ENCODE data around the gene MECR.

Gene MECR

DNA sequence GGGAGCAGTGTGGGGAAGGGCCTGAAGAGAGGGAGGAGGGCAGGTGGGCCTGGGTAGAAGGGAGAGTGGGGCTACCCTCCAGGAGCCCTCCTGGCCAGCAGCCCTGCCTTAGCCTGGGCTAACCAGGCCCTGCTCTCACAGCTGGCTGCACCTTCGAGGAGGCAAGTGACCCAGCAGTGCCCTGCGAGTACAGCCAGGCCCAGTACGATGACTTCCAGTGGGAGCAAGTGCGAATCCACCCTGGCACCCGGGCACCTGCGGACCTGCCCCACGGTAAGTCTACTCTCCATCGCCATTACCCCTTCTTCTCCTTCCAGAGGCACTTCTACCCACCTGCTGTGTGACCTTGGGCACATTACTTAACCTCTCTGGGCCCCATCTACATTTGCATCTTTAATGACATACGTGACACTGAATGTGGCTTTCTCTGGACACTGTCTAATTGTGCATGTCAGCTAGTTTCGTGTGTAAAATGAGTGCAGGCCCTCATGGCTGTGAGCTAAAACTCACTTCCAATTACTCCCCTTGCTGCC is 24.5 kb upstream of the MECR start:
- no peak for DNase-seq

DNA sequence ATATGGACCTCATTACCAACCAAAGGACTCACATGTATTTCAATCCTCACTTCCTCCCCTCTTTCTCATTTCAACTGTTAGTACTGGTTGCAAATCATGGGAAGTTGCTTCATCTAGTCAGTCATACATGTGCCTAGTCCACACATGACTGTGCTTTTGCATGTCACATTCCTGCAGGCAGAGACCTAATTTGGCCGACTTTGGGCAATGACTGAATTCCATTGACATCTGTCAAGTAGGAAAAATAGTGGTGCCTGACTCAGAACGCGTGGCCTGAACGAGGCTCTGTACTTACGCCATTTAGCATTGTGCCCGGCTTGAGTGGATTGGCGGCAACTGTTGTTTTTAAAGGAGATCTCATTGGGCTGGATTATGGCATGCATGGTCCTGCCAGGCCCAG is 23.6 kb upstream of the MECR start:
- DNase-seq = no peak

DNA sequence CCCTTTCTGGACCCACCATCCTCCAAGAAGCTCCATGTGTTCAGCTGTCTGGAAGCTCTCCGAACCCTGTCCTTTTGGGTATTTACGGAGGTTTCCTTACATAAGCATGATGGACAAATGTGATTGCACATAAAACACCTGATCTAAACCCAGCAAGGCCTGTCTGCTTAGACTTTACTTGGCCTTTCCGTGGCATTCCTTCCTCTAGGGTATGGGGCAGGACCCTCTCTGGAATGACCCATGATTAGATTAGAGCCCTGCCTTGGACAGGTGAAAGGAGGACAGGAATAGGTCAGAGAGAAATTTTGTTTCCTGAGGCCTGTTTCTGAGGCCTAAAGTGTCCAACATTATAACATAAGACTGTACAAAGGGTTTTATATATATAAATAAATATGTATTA is 22.4 kb upstream of the MECR start:
- no peak for DNase-seq

DNA sequence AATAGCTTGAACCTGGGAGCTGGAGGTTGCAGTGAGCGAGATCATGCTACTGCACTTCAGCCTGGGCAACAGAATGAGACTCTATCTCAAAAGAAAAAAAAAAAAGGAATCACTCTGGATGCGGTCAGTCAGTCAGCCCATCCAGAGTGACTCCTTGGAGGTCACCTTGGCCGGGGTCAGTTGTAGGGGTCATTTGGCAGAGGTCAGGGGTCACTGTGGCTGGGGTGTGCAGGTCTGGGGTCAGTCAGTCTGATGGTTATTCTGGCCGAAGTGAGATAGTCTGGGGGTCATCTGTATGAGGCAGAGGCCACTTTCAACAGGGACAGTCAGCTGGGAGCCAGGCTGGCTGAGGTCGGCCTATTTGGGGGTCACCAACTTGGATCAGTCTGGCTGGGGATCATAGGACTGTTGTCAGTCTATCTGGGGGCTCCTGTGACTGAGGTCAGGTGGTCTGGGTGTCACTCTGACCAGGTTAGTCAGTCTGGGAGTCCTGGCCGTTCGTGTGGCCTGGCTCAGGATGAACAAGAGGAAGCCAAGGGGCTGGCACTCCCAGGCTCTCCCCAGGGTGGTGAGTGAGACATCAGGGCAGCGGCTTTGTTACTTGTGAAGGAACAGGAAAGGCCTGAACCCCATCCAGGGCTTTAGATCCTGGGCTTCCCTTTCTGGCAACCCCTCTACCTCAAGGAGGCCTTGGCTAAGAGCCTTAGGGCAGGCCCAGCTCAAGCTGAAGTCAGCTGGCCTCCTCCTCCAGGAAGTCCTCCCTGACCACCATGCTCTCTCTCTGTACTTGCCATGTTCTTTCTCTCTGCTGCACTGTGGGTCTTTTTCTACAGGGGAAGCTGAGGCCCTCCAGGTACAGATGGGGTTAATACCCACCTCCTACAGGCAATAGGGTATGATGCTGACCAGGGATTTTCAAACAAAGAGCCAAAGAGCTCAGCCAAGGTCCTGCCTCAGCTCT is 20.7 kb upstream of the MECR start:
- DNase-seq = no peak

DNA sequence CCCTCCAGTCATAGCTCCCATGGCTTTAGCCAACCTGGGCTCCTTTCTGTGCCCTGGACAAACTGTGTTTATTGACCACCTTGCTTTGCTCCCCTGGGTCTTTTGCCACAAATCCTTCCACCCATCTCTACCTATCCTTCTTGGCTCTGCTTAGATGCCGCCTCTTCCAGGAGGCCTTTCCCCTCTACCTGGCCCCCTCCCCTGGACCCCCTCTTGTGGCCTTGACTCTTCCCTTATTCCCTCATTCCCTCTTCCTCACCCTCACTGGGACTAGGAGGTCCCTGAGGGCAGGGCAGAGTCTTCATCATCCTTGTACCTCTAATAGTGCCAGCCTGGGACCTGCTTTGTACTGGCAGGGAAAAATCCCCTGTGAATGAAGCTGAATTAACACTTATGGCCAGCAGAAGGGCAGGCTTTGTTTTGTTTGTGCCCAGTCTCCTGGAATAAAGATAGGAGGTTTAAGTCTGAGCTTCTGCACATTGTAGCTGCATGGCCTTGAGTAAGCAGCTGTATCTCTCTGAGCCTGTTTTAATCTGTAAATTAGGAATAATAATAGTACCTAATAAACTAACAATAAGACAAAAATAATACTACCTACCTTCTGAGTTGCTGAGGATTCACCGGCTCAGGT is 19.3 kb upstream of the MECR start:
- DNase-seq = no peak

DNA sequence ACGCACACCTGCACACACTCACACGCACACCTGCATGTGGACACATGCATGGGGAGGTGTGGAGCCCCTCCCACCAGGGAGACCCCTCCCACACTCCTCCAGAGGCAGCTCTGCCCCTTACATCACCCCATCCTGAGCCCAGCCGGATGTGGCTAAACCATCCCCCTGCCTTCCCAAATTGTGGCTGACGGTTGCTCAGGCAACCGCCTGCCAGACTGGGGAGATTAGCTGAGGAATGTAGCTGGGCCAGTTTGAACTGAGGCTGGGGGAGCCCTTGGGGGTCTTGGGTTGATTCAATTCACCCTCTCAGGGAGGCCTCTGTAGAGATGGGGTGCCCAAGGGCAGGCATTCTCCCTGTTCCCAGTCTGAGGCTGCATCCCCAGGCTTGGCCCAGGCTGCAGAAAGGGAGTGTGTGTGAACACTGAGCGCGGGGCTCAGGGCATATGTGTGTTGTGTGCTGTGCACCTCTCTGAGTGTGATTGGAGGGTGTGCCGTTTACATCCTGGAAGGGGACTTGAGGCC is 18.5 kb upstream of the MECR start:
- no peak for DNase-seq

DNA sequence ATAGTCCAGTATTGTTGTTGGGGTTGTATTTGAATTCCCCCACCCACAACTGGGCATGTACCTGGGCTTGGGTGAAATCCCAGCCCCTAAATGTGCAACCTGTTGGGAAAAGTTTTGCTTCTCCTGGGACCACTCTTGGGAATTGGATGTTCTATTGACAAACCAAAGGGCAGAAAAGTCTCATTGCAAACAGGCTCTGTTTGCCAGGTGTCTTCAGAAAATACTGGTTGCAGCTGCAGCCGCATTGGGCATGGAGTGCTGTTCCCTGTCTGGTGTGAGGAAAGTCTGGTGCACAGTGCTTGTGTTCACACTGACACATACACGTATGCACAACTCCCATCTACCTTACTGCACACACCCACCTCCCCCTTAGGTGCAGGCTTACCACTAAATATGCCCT is 17.7 kb upstream of the MECR start:
- no peak for DNase-seq

DNA sequence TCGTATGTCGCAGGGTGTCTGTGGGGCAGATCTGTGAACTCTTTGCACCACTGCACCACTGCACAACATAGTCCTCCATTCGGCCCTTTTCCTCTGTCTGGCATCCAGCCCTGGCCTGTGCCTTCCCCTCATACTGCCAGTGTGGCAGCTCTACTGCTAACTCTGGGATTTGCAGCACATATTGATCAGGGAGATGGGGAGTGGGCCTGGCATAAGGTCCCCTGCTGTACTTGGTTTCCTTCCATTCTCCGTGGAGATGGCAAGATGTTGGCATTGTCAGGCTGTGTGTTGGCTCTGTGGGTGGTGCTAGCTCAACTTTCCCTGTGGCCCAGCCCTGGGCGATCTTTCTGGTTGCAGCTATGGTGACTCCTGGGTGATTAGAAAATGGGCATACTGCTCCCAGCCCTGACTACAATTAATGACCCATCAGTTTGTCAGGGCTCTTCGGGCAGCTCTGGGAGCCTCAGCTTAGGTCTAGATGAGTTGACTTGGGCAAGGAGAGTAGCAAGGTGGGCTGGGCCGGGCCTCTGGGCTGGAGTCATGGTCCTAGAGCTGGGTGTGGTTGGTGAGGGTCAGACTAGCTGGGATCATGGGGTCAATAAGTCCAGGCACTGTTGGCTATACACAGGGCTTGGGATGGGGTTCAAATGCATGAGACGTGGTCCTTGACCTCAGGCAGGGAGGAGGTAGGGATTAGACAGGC is 17.0 kb upstream of the MECR start:
- no peak for DNase-seq

DNA sequence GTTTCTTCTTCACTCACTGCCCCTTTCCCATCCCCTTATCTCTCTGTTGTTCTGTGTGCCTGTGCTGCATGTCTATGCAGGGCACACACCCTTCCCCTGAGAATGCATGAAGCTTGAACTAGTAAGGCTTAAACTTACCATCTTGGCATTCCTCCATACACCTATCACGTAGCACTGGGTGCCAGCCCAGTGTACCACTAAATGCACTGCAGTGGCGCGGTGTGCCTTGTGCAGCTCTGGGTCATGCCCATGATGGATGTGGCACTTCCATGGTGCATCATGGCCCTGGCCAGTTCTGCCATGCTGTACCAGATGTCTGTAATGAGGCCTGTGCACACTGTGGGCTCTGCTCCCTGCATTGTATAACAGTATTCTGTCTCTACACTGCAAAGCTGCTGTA is 16.3 kb upstream of the MECR start:
- DNase-seq = no peak

DNA sequence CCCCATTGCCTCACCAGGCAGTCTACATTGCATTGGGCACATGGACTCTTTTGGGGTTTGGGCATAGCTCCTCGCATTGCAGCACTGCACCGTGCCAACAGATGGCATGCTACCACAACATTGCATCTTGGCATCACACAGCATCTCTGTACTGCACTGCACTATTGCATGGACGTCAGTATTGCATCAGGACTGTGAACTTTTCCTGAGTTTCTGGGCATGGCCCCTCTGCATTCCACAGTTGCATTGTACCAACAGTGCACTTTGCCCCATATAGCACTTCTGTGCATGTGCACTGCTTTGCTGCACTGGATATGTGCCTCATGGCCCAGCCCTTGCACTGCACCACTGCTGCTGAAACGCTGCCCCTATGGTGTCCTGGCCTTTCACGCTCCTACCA is 15.1 kb upstream of the MECR start:
- no peak for DNase-seq

DNA sequence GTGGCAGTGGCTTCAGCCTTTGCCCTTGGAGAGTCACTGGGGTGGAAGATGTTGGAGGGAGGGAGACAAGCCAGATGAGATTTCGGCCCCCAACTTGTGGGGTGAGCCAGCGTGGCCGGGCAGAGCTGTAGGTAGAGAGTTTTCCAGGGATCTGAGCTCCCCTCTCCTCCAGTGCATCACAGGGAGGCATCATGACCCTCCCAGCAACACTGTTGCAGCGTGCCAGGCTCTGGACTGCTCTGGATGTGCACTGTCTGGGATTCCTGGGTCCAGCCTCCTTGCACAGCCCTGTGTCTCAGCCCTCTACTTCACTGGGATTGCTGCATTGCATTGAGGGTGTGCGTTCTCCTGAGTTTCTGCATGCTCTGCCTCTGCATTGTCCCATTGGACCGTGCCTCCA is 14.5 kb upstream of the MECR start:
- no peak for DNase-seq

DNA sequence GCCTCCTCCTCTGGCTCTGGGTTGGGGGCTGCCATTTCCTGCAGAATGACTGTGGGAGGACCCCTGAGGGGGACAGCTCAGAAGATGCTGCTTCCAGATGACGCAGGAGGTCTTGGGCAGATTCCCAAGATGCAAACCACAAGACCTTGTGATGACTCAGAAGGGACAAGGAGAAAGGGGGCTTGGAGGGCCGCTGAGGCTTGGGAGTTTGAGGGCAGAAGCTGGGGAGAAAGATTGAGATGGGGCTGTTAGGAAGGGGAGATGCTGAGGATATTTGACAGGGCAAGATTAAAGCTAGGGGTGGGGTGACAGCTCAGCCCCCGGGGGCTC is 13.1 kb upstream of the MECR start:
- DNase-seq = no peak

DNA sequence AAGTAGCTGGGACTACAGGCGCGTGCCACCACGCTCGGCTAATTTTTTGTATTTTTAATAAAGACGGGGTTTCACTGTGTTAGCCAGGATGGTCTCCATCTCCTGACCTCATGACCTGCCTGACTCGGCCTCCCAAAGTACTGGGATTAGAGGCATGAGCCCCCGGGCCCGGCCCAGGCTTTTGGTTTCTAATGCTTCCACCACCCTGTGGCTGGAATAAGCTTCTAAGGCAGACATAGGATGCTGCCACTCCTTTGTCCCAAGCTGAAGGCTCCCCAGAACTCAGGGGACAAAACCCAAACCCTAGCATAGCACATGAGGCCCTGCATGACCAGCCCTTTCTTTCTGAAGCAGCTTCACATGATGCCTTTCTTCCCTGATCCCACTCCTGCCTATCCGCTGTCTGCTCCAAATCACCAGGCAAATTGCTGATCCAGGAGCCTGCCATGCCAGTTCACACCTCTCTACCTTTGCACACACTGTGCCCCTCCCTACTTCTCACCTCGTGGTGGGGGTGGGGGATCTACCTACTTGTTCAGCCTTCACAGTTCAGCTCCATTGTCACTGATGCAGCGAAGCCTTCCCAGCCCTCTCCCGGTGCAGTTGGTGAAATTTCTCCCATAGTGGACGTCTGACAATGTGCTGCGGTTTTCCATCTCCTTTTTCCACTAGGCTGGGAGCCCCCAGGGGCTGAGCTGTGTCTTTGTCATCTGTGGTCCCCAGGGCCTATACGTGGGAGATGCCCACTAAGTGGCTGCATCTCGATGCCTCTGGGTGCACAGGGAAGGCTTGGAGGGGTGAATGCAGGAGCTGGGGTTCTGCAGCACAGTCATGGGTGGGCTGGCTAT is 12.5 kb upstream of the MECR start:
- no peak for DNase-seq

DNA sequence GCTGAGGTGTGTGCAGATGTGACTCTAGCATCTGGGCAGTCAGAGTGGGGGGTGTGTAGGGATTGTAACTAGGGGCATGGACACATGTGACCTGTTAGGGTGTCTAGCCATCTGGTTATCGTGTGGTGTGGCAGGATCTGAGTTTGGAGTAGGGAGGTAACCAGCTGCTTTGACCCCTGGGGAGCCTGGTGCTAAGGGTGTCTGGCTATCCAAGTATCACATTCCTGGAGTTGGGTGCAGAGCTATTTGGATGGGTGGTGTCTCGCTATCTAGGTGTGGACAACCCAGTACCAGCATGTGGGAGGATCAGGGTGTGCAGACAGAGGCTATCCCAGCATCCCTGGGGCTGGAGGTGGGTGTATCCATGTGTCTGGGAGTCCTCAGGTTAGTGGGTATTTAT is 10.3 kb upstream of the MECR start:
- DNase-seq = no peak

DNA sequence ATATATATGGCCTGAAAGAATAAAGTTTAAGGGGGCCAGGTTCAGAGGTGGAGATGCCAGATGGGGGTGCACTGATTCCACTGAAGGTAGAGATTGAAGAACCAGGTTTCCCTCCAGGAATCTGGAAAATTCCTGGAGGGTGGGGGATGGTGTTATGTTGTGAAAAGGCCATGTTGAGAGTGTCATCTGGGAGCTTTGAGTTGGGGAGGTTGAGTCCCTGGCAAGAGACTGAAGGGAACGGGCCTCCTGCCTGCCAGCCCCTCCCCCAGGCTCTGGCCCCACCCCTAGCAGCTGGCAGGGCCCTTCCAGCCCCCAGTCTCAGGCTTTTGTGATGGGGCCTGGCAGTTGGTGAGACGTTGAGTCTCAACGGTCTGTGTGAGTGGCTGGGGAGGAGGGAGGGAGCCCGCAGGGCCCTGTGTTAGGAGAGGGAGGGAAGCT is 9.7 kb upstream of the MECR start:
- no peak for DNase-seq

DNA sequence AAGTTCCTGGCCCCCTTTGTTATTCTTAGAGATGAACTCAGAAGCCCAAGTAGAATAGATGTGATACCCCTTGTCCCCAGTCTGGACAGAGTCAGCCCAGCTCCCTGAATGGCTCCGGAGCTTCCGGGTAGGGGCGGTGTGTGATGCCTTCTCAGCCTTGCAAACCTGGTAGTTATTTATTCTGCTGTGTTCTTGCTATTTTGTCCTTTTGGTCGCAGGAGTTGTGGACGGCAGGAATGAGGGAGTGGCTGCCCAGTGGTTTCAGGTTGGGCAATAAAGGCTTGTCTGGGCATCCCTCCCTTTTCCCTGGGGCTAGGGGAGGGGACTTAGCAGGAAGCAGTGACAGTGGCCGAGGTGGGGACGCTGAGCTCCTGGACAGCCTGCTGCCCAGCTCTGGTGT is 8.4 kb upstream of the MECR start:
- no peak for DNase-seq

DNA sequence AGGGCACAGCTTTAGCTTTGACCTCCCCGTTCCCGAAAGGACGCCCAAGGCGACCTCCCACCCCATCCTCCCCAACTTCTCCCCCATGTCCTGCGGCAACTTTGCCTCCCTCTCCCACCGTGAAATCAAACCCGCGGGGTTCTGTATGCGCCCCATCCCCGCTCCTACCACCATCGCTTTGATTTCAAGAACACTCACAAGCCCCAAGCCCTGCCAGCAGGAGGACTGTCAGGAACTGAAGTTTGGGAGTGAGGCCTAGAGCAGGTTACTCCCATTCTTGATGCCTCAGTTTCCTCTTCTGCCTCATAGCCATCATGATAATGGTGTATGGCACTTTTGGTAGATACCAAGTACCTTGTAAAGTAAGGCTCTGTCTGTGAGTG is 7.9 kb upstream of the MECR start:
- DNase-seq = no peak

DNA sequence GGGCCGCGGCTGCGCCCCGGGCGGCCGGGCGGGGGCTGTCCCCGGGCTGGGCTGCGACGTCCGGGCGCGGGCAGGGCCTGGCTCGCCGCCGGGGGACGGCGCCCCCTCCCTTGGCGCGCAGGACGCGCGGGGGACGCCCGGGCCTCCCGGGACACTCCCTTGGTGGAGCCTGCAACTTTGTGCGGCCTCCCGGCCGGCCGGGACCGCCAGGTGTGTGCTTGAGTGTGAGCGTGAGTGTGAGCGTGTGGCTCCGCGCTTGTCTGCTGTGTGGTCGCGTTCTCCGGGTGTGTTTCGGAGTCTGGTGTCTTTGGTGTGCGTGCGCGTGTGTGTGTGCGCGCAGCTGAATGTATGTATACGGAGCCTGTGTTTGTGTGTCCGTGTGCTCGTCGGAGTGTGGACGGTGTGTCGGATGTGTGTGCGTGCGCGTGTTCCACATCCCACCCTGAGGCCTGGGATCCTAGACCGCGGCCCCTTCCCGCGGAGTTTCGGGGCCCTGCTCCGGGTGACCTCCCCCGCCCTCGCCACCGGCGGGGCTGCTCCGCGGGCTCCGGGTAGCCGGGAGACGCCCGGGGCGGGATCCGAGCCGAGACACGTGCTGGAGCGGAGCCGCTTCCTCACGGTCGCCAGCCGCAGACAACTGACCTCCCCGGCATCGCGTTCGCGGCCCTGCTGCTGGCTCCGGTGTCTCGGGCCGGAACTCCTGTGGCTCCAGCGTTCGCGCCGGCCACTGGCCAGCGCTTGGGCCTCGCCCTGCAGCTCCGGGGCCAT is 7.3 kb upstream of the MECR start:
- no peak for DNase-seq

DNA sequence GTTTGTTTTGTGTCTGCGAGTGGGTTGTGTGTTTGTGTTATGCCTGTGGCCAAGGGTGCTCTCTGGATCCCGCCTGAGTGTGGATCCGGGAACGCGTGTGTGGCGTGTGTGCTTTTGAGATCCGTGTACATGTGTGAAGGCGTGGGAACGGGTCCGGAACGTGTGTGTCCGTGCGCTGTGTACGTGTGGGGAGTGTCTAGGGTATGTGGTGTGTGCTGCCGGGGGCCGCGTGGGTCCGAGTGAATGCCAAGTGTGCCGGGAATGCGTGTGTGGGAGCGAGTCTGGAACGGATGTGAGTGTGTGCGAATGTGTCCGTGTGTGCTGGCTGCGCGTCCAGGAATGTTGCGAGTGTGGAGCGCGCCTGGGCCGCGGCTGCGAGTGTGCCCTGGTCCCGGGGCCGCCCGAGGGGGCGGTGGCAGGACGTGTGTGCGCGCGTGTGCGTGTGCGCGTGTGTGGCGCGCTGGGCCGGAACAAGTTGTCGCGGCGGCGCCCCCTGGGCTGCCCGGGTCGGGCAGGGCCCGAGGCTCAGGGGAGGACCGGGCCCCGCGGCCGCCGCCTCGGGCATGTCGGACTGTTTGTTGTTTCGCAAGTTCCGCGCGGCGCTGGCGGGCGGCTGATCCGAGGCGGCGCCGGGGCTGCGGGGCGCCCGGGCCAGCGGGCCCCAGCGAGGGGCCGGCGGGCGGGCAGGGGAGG is 6.5 kb upstream of the MECR start:
- no peak for DNase-seq

DNA sequence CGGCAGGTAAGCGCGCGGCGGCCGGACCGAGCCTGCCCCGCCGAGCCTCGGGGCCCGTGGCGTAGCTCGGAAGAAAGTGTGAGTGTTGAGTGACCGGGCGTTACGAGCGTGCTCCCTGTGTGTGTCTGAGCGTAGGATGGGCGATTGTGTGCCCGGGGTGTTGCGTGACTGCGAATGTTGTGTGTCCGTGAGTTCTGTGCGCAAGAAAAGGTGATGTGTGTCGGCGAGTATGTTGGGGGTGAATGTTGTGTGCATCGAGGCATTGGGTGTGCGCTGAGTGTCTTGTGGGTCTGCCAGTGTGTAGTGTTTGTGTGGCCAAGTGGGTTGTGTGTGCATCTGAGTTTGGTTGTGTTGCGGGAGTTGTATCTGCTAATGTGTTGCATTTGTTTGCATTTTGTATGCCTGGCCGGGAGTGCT is 6.0 kb upstream of the MECR start:
- no peak for DNase-seq

All from NCI-H2029 (cell line).